Liver (tissue), 9 donors: ENCODE data around the gene NSUN4. TPM values are rescaled to one million over a fixed set of nuclear protein-coding genes. Genes with fewer than 3 reads are reported as not detected.

Experiments used
- DNase-seq: peaks from one replicate; pipeline ENCODE4 v3.0.0-alpha.2; 2017; ENCODE audit warnings: low spot score
- H3K27ac ChIP-seq, 2 donors: one replicate each; pipeline ENCODE4 v1.7.0; 2013; ENCODE audit warnings: inconsistent platforms in 2 of 2, low read length in 2 of 2, control low read depth in 1 of 2, low read depth in 1 of 2, mild to moderate bottlenecking in 1 of 2
- H3K27me3 ChIP-seq, 4 donors: one replicate each; pipeline versions ENCODE4 v1.6.1 to v1.7.0; 2013; ENCODE audit warnings: low read length in 3 of 4, inconsistent platforms in 1 of 4, mild to moderate bottlenecking in 1 of 4, moderate library complexity in 1 of 4; ENCODE audit not compliant: control insufficient read depth in 4 of 4, insufficient read depth in 4 of 4
- H3K36me3 ChIP-seq, 4 donors: one replicate each; pipeline versions ENCODE4 v1.6.1 to v1.7.0; 2013; ENCODE audit warnings: low read length in 3 of 4, mild to moderate bottlenecking in 3 of 4, low read depth in 1 of 4, moderate library complexity in 1 of 4; ENCODE audit not compliant: control insufficient read depth in 4 of 4, insufficient read depth in 3 of 4
- H3K4me1 ChIP-seq, 4 donors: one replicate each; pipeline versions ENCODE4 v1.6.1 to v1.7.0; 2013; ENCODE audit warnings: low read length in 3 of 4, mild to moderate bottlenecking in 3 of 4, moderate library complexity in 1 of 4; ENCODE audit not compliant: control insufficient read depth in 4 of 4, insufficient read depth in 4 of 4
- H3K4me3 ChIP-seq, 3 donors: one replicate each; pipeline versions ENCODE4 v1.6.1 to v1.7.0; 2013; ENCODE audit warnings: low read length in 3 of 3, control low read depth in 1 of 3, low read depth in 1 of 3, mild to moderate bottlenecking in 1 of 3
- H3K9ac ChIP-seq, 2 donors: one replicate each; pipeline ENCODE4 v1.7.0; 2013; ENCODE audit warnings: low read length in 2 of 2, mild to moderate bottlenecking in 2 of 2, moderate library complexity in 2 of 2, control low read depth in 1 of 2, low read depth in 1 of 2
- H3K9me3 ChIP-seq, 4 donors: one replicate each; pipeline versions ENCODE4 v1.6.1 to v1.7.0; 2013; ENCODE audit warnings: low read length in 3 of 4; ENCODE audit not compliant: control insufficient read depth in 4 of 4
- EGR1 ChIP-seq, 2 donors: IDR thresholded peaks; 2 replicates each; pipeline ENCODE4 v1.6.1; 2016 to 2018; ENCODE audit warnings: antibody characterized with exemption in 2 of 2, low read depth in 2 of 2
- FOXA1 ChIP-seq: IDR thresholded peaks from 2 replicates; pipeline ENCODE4 v1.6.1; 2016; ENCODE audit warnings: antibody characterized with exemption
- FOXA2 ChIP-seq: IDR thresholded peaks from 2 replicates; pipeline ENCODE4 v1.6.1; 2016; ENCODE audit warnings: antibody characterized with exemption
- GABPA ChIP-seq, 2 donors: IDR thresholded peaks in 1 of 2; conservative IDR thresholded peaks in 1 of 2; 2 replicates each; pipeline ENCODE4 v1.6.1; 2016; ENCODE audit warnings: antibody characterized with exemption in 2 of 2, mild to moderate bottlenecking in 1 of 2, moderate library complexity in 1 of 2
- HNF4A ChIP-seq, 2 donors: conservative IDR thresholded peaks; 2 replicates each; pipeline ENCODE4 v1.6.1; 2016; ENCODE audit warnings: antibody characterized with exemption in 2 of 2, mild to moderate bottlenecking in 2 of 2
- HNF4G ChIP-seq: IDR thresholded peaks from 2 replicates; pipeline ENCODE4 v1.6.1; 2016; ENCODE audit warnings: antibody characterized with exemption
- JUND ChIP-seq, 2 donors: IDR thresholded peaks; 2 replicates each; pipeline ENCODE4 v1.6.1; 2016; ENCODE audit warnings: antibody characterized with exemption in 2 of 2
- MAX ChIP-seq: IDR thresholded peaks from 2 replicates; pipeline ENCODE4 v1.6.1; 2016; ENCODE audit warnings: antibody characterized with exemption
- NR2F2 ChIP-seq: IDR thresholded peaks from 2 replicates; pipeline ENCODE4 v1.6.1; 2016; ENCODE audit warnings: antibody characterized with exemption
- RAD21 ChIP-seq, 2 donors: IDR thresholded peaks; 2 replicates each; pipeline ENCODE4 v1.6.1; 2016; ENCODE audit warnings: antibody characterized with exemption in 2 of 2, mild to moderate bottlenecking in 2 of 2
- REST ChIP-seq: IDR thresholded peaks from 2 replicates; pipeline ENCODE4 v1.6.1; 2016; ENCODE audit warnings: antibody characterized with exemption, mild to moderate bottlenecking
- RXRA ChIP-seq, 2 donors: IDR thresholded peaks; 2 replicates each; pipeline ENCODE4 v1.6.1; 2017 to 2018; ENCODE audit warnings: antibody characterized with exemption in 2 of 2, mild to moderate bottlenecking in 1 of 2
- SP1 ChIP-seq: IDR thresholded peaks from 2 replicates; pipeline ENCODE4 v1.6.1; 2018; ENCODE audit warnings: antibody characterized with exemption, mild to moderate bottlenecking
- TAF1 ChIP-seq: conservative IDR thresholded peaks from 2 replicates; pipeline ENCODE4 v1.6.1; 2016; ENCODE audit warnings: antibody characterized with exemption, mild to moderate bottlenecking
- YY1 ChIP-seq: IDR thresholded peaks from 2 replicates; pipeline ENCODE4 v1.6.1; 2016; ENCODE audit warnings: antibody characterized with exemption, mild to moderate bottlenecking
- ZBTB33 ChIP-seq: IDR thresholded peaks from 2 replicates; pipeline ENCODE4 v1.6.1; 2016; ENCODE audit warnings: antibody characterized with exemption
- WGBS: extraction: QIAGEN DNeasy Blood & Tissue Kit; methylation state at CpG from one replicate; pipeline ENCODE4 v1.1.7; 2013; 5-methylcytosine and 5-hydroxymethylcytosine counted together
- polyA plus RNA-seq, 2 donors: library from polyadenylated mRNA; stranded (reverse) in 1 of 2; unstranded in 1 of 2; fragments of 200-250 nt in 1 of 2; fragments of >200 nt in 1 of 2; fragmentation: Nextera tagmentation in 1 of 2; extraction: Ambion mirVana in 1 of 2; gene quantifications; one replicate each; pipeline versions ENCODE4 v1.2.1 to v1.2.3, GENCODE V29; 2013 to 2015
- total RNA-seq, 2 donors: library from RNA; depleted of rRNA; stranded (reverse); fragments of >200 nt; gene quantifications; one replicate each; pipeline ENCODE4 v1.2.3, GENCODE V29; 2014
- TF ChIP-seq, protein P1 (sequence below): IDR thresholded peaks from 2 replicates; pipeline ENCODE4 v1.6.1; 2016; ENCODE audit warnings: antibody characterized with exemption
- TF ChIP-seq, protein P2 (sequence below): fragments of 150-350 bp; IDR thresholded peaks from 2 replicates; pipeline ENCODE4 v1.5.1; 2017; ENCODE audit warnings: improper control_type of control experiment, low read depth, low read length; ENCODE audit not compliant: missing input control
- donor health status: healthy.
- donor health status: healthy.
- donor health status: healthy.
- donor health status: healthy.
- donor health status: healthy.

The NSUN4 gene
- 10 to 100 TPM; 12.2 to 17.2 TPM for total RNA-seq
- polyA plus RNA-seq, result 10 to 100 TPM in 1 of 2 donors, 1 to 10 TPM in 1; 7.0 to 11.7 TPM

DNA sequence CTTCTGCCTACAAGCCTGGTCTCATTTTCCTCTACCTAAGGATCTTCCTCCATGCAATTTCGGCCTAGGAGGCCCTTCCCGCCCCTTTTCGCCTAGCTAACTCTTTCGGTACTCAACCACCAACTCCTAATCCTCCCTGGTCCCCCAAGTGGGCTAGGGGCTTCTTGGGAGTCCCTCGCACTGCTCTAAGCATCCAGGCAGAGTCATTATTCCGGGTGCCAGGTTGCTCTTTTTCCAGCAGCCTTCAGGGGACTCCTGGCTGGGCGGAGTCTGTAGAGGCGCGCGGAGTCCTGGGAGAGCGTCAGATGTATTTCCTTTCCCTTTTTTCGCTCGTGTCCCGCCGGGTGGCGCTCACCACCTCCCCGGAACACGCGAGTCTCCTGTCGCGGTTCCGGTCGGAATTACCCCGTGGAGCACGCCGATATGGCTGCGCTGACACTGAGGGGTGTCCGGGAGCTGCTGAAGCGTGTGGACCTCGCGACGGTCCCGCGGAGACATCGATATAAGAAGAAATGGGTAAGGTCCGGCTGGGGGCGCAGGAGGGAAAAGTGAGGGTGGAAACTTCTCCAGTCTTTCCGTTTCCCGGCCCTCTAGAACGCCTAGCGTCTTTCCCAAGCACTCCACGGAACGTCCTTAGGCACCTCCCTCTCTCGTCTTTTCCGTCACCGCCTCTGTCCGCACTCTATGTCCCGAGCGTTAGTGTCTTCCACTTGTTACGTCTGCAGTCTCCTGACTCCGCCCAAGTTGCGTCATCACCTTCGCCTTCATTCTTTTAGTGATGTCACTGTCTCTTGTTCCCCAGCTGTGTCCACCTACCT lies at the start of gene NSUN4:
Gene NSUN4, plus strand, starts transcription at position 404 of the 818 bp plus-strand sequence. Its CDS starts 20 bp downstream, at position 424.
- DNase-seq, result peak; percentile 85
- Histone ChIP-seq H3K9me3 (no peaks in the 10 kb centered on the region), H3K36me3 (peaks cover 2 to 13% (median 6%) of the 10 kb centered on the region in 4 donors), H3K27ac (peak within 1 kb of the TSS; percentile 85 to 92), H3K4me3 (peak within 1 kb of the TSS; percentile 62 to 81 (median 64)), H3K4me1 (peaks cover 0 to 12% (median 9%) of the 10 kb centered on the region in 4 donors), H3K27me3 (no peaks in the 10 kb centered on the region), H3K9ac (peak within 1 kb of the TSS; percentile 87 to 95)
- peak; percentile 64 to 86 for TF ChIP-seq GABPA (IDR thresholded peaks at IDR 0.05 in 1 of 2, conservative IDR thresholded peaks at IDR 0.05 in 1 of 2)
- peak; percentile 74 for TF ChIP-seq MAX
- peak; percentile 28 for TF ChIP-seq ZBTB33
- TF ChIP-seq YY1, result peak; percentile 92
- peak in 1 of 2 donors; percentile 55 for TF ChIP-seq RXRA (IDR thresholded peaks at IDR 0.05)
- no peak for TF ChIP-seq EGR1 (IDR thresholded peaks at IDR 0.05; ENCODE audit: low read depth in 2 of 2)
- TF ChIP-seq HNF4A (conservative IDR thresholded peaks at IDR 0.05), result no peak
- peak; percentile 45 to 49 for TF ChIP-seq RAD21 (IDR thresholded peaks at IDR 0.05)
- peak; percentile 7 to 36 for TF ChIP-seq JUND (IDR thresholded peaks at IDR 0.05)
- peak; percentile 65 for TF ChIP-seq SP1
- TF ChIP-seq HNF4G, result no peak
- TF ChIP-seq REST, result peak; percentile 73
- TF ChIP-seq, protein P1, sequence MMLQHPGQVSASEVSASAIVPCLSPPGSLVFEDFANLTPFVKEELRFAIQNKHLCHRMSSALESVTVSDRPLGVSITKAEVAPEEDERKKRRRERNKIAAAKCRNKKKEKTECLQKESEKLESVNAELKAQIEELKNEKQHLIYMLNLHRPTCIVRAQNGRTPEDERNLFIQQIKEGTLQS, result peak; percentile 83
- TF ChIP-seq FOXA1, result no peak
- TF ChIP-seq, protein P2, sequence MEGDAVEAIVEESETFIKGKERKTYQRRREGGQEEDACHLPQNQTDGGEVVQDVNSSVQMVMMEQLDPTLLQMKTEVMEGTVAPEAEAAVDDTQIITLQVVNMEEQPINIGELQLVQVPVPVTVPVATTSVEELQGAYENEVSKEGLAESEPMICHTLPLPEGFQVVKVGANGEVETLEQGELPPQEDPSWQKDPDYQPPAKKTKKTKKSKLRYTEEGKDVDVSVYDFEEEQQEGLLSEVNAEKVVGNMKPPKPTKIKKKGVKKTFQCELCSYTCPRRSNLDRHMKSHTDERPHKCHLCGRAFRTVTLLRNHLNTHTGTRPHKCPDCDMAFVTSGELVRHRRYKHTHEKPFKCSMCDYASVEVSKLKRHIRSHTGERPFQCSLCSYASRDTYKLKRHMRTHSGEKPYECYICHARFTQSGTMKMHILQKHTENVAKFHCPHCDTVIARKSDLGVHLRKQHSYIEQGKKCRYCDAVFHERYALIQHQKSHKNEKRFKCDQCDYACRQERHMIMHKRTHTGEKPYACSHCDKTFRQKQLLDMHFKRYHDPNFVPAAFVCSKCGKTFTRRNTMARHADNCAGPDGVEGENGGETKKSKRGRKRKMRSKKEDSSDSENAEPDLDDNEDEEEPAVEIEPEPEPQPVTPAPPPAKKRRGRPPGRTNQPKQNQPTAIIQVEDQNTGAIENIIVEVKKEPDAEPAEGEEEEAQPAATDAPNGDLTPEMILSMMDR, result peak; percentile 40
- no peak for TF ChIP-seq FOXA2
- TF ChIP-seq NR2F2, result peak; percentile 43
- TF ChIP-seq TAF1, result peak; percentile 78
- under 1% methylated on average over 53 of the region's 53 CpGs for WGBS
